Activated naive CD8-positive, alpha-beta T cell treated with anti-CD3 and anti-CD28 coated beads, Interleukin-2, amount 50 U/mL, for 16 hours (primary cell): ENCODE results near the gene SFTPA1.
"Not testable (repeated sequence)": the region's sequence is repeated elsewhere in the genome, so short reads cannot be mapped to it uniquely, and the experiment has no call there.

Source experiments
- DNase-seq: peaks from one replicate; pipeline ENCODE4 v3.0.0-alpha.2; 2020; ENCODE audit warnings: low read depth, low spot score

SFTPA1 gene

DNA sequence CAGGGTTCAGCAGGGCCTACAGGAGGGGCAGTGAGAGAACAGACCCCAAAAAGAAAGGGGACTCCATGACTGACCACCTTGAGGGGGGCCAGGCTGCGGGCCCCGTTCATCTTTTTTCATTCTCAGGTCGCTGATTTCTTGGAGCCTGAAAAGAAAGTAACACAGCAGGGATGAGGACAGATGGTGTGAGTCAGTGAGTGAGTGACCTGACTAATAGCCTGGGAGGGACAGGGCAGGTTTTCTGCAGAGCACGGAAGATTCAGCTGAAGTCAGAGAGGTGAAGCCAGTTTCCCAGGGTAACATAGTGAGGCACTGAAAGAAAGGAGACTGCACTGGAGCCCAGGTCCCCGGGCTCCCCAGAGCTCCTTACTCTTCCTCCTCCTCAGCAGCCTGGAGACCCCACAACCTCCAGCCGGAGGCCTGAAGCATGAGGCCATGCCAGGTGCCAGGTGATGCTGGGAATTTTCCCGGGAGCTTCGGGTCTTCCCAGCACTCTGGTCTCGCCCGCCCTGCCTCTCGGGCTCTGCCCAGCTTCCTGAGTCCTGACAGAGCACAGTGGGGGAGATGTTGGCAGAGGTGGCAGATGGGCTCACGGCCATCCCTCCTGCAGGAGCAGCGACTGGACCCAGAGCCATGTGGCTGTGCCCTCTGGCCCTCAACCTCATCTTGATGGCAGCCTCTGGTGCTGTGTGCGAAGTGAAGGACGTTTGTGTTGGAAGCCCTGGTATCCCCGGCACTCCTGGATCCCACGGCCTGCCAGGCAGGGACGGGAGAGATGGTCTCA lies 646 bp downstream of the SFTPA1 start:
- not testable (repeated sequence) for DNase-seq

- DNase-seq, result no peak
Measured at GRCh38 chr10:79615577-79615976, 4.8 kb downstream of the SFTPA1 start.

DNA sequence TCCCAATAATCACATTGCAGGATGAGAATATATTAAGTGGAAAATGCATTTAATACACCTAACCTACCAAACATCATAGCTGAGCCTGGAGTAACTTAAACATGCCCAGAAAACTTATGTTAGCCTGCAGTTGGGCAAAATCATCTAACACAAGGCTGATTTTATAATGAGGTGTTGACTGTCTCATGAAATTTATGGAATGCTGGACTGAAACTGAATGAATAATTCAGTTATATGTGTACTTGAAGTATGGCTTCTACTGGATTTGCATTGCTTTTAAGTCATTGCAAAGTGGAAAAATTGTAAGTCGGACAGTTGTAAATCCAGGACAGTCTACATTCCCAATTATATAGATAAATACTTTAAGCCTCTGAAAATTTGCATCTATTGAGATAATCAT lies 5.4 kb downstream of the SFTPA1 start:
- no peak for DNase-seq

DNA sequence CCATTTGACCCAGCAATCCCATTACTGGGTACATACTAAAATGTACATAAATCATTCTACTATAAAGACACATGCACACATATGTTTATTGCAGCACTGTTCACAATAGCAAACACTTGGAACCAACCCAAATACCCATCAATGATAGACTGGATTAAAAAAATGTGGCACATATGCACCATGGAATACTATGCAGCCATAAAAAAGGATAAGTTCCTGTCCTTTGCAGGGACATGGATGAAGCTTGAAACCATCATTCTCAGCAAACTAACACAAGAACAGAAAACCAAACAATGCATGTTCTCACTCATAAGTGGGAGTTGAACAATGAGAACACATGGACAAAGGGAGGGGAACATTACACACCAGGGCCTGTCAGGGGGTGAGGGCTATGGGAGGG lies 12.9 kb downstream of the SFTPA1 start:
- DNase-seq, result not testable (repeated sequence)

GRCh38 chr10:79627075-79627474 lies 16.3 kb downstream of the SFTPA1 start:
- no peak for DNase-seq

GRCh38 chr10:79628083-79628482 lies 17.3 kb downstream of the SFTPA1 start:
- no peak for DNase-seq

GRCh38 chr10:79628988-79629954 lies 18.5 kb downstream of the SFTPA1 start:
- DNase-seq, result no peak

- DNase-seq, result no peak
Measured at GRCh38 chr10:79629955-79630327, 19.2 kb downstream of the SFTPA1 start.

- DNase-seq, result not testable (repeated sequence)
Measured at GRCh38 chr10:79636654-79637199, 26.0 kb downstream of the SFTPA1 start.

GRCh38 chr10:79638318-79638717 lies 27.6 kb downstream of the SFTPA1 start:
- no peak for DNase-seq

DNA sequence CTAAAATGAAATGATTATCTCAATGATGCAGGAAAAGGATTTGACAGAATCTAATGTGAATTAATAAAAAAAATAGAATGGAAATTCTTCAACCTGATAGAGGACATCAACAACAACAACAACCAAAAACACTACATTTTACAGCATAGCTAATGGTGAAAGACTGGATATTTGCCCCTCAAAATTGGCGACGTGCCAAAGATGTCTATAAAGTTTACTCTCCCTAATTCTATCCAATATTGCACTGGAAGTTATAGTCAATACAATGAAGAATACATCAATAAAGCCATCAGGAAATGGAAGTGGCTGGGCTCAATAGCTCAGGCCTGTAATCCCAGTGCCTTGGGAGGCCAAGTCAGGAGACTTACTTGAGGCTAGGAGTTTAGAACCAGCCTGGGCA lies 42.0 kb downstream of the SFTPA1 start:
- DNase-seq, result not testable (repeated sequence)

DNA sequence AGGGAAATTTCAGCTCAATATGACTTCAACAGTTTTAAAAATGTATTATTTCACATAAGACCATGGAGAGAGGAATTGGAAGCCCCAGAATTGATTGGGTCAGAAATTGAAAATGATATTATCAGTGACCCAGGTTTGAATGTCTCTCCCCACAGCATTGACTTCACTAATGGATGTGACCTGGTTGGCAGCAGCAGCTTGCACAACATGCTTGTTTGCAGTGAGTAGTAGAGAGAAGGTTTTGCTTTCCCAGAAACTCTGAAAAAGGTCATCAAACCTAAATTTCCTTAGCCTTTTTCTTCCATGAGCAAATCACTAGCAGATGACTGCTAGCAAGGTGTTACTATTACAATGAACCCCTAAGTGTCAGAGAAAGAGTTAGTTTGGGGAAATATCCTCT lies 52.5 kb downstream of the SFTPA1 start:
- not testable (repeated sequence) for DNase-seq

- not testable (repeated sequence) for DNase-seq
Measured at GRCh38 chr10:79664686-79665085, 53.9 kb downstream of the SFTPA1 start.
